IPS-18c (cell line): ENCODE data around the gene RAB11FIP3.
"Not testable (repeated sequence)": the region's sequence is repeated elsewhere in the genome, so short reads cannot be mapped to it uniquely, and the experiment has no call there.

Experiments used
- H3K4me3 ChIP-seq: 2 replicates; pipeline ENCODE4 v1.7.0; 2013; ENCODE audit warnings: low read depth, mild to moderate bottlenecking, low read length, moderate library complexity; ENCODE audit not compliant: insufficient read depth
- H3K9me3 ChIP-seq: one replicate; pipeline ENCODE4 v1.6.1; 2013; ENCODE audit warnings: mild to moderate bottlenecking, low read length, moderate library complexity; ENCODE audit not compliant: control insufficient read depth, insufficient read depth

Gene RAB11FIP3

DNA sequence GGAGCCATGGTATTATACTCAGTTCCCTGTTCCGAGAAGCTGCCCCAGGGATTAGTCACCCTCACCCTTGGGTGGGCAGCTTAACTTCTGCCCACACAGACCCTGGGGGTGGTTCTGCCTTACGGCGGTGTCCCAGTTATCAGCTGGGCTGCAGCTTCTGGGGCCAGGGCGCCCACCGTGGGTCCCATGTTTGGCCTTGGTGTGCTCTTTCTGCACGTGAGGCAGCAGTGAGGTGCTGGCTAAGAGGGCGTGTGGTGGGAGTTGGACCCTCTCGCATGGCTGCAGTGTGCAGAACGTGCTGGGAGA lies 46.7 kb downstream of the RAB11FIP3 start:
- no peaks in the 10 kb centered on the region for H3K9me3 ChIP-seq
- H3K4me3 ChIP-seq, result no peak overlapping the region

DNA sequence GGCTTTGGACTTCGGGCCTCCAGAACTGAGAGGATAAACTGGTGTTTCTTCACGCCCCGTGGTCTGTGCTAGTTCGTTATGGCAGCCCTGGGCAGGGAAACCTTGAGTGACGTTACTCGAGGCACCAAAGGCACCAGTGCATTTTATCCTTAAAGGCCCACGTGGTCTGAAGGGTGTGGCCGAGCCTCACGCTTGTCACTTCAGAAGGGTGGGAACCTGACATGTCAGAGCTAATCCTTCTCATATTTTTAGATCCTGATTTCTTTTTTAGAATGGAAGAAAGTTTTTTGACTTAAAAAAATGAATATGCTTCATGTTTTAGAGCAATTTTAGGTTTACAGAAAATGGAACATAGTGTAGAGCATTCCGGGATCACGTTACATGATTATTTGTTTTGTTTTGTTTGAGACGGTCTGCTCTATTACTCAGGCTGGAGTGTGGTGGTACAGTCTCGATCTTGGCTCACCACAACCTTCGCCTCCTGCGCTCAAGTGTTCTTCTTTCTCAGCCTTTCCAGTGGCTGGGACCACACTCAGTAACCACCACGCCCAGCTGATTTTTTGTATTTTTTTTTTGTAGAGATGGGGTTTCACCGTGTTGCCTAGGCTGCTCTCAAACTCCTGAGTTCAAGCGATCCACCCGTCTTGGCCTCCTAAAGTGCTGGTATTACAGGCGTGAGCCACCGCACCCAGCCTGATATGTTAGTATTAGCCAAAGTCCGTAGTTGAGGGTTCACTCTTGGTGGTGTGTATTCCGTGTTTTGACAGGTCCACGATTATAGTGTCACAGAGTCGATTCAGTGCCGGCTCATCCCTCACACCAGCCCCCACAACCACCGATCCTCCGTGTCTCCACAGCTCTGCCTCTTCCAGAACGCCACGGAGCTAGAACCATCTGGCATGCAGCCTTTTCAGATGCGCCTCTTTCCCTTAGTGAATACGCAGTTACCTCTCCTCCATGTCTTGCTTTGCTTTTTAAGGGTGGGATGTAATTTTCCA lies 47.9 kb downstream of the RAB11FIP3 start:
- Histone ChIP-seq H3K4me3 (no peak overlapping the region), H3K9me3 (no peaks in the 10 kb centered on the region)

DNA sequence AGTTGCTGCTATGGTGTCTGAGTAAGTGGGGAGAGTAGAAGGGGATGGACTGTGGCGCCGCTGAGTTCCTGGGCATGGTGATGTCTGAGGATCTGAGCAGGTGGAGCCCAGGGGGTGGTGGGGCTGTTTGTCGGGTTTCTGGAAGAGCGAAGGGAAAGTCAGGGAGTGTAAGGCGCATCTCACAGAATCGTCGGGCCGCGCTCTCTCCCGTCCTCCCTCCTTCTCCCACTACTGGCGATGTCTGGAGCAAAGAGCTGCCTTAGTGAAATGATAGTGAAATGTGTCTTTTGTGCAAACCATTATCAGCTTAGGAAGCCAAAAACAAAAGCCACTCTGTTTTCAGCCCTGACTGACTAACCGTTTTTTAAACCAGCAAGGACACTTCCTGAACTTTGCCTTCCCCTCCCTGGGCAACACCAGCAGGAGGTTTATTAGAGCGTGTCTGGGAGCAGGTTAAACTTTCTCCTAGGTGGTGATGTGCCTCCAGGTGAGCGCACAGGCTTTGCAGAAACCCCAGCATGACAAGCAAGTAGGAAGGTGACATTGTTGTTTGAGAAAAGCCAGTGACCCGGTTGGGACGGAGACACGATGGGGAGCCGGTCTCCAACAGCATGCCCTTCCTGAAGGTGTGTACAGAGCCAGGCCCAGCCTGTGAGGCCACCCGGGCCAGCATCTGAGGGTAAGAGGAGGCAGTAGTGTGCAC lies 49.1 kb downstream of the RAB11FIP3 start:
- H3K4me3 ChIP-seq, result no peak overlapping the region
- H3K9me3 ChIP-seq, result no peaks in the 10 kb centered on the region

DNA sequence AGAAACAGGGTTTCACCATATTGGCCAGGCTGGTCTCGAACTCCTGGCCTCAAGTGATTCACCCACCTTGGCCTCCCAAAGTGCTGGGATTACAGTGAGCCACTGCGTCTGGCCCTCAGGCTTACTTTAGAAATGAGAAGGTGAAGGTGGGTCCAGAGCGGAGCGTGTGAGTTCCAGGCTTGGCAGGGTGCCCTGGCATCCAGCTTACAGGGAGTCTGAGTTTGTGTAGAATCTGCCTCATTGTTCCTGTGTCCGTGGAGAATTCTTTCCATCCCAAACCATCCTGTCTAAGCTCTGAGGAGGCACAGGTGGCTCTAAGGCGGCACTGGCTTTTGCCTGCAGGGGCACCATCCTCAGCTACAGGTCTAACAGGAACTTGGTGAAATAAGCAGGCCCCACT lies 50.6 kb downstream of the RAB11FIP3 start:
- H3K4me3 ChIP-seq, result no peak overlapping the region
- no peaks in the 10 kb centered on the region for H3K9me3 ChIP-seq

DNA sequence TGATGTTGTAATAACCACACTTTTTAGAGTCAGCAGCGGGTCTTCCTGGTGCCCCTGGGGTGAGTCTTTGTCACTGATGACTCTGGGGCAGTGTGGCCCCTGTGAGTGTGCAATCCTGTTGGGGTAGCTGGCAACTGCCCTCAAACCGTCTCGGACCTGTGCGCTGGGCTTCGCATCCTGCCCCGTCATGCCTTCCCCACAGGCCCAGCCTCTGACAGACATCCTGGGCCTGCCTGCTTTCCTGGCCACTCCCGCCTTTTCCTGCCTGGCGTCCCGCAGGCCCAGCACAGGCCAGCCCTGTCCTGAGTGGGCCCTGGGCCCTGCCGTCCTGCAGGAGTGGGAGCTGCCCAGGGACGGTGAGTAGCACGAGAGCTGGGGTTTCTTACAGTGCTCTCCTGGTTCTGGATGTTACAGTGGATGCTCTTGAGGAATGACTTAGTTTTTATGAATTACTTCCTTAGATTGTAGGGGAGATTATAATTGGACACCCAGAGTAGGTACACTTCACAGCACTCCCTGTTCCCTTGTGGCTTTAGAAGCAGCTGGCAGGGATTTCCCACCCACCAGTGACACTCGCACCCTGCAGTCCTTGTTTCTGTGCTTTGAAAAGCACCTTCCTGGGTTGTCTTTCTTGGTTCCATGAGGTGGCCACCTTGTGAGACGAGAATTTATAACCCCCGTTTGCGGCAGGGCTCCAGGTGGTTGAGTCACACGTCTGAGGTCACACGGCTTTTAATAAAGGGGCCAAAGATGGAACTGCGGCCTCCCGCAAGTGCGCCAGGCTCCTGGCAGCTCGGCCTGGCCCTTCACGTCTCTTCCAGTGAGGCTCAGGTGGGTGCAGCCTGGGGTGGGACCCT lies 52.1 kb downstream of the RAB11FIP3 start:
- Histone ChIP-seq H3K9me3 (no peaks in the 10 kb centered on the region), H3K4me3 (no peak overlapping the region)

DNA sequence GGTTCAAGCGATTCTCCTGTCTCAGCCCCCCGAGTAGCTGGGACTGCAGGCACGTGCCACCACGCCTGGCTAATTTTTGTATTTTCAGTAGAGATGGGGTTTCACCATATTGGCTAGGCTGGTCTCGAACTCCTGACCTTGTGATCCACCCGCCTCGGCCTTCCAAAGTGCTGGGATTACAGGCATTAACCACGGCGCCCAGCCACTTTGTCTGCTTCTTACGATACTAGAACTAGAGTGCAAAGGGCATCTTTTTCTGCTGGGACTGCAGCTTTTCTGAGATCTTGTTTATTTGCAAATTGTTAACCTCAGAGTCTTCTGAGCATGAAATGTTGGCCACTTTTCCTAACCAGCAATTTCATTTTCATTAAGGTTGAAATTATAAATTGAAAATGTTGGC lies 52.8 kb downstream of the RAB11FIP3 start:
- not testable (repeated sequence) for H3K4me3 ChIP-seq, H3K9me3 ChIP-seq

DNA sequence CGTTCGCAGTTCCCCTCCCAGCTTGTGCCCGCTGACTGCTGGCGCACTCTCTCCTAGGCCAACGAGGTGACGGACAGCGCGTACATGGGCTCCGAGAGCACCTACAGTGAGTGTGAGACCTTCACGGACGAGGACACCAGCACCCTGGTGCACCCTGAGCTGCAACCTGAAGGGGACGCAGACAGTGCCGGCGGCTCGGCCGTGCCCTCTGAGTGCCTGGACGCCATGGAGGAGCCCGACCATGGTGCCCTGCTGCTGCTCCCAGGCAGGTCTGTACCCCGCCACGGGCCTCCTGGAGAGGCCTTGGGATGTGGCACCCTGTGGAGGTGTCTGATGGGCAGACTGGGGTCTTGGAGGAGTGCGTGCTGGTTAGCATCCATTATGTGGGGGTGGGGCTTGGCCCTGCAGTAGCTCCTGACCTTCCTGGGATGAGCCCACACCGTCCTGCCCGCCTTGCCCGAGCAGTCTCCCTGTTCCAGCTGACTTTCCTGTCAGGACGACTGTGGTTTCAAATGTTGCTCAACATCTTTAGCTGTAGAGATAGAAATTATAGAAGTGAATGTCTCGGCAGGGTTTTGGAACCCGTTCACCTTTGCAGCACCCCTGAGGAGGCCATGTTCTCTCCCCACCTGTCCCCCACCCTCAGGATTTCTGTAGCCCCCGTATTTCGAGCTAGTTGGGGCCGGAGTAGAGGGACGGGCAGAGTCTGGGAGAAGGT lies 57.2 kb downstream of the RAB11FIP3 start:
- no peak overlapping the region for H3K4me3 ChIP-seq
- H3K9me3 ChIP-seq, result no peaks in the 10 kb centered on the region

DNA sequence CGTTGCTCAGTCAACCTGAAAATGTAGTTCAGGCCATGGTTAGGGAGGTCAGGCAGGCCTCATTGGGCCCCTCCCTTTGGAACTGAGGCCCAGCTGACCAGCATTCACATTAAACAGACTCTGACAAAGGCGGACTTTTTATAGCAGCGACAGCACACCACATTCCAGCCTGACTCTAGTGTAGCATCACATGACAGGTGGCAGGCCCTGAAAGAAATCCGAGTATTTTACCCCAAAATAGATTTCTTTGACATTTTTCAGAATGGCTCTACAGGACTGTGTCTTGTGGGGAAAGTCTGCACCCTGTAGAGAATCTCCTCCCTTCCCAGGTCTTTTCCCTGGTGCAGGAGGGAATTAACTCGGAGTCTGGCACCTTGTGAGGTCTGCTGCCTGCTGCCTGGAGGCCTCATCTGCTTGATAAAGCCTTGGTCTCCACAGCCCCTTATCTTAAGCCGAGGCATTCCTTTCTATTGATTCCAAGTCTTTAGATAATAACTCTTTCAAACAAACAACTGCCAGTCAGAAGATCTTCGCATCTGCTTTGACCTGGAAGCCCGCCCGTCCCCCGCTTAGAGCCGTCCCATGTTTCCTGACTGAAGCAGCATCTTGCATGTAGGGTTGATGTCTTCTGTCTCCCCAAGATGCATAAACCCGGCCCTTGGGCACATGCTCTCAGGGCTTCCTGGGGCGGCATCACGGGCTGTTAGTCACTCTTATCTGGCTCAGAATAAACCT lies 58.1 kb downstream of the RAB11FIP3 start:
- H3K4me3 ChIP-seq, result no peak overlapping the region
- no peaks in the 10 kb centered on the region for H3K9me3 ChIP-seq

DNA sequence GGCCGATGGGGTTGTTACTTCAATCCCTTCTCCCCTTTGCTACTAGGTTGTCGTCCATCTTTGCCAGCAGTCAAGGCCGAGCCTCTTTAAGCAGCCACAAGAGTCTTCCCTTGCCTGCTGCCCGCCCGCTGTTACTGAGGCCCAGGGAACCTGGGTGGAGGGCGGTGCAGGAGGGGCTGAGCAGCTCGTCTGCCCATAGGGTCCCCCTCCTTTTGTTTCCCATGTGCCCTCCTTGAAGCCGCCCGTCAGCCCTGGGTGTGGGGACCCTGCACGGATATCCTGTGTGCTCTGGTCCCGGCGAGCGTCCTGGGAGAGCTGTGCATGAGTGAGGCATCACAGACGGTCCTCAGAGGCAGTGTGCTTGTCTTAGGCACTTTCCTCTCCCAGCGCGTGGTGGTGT lies 64.2 kb downstream of the RAB11FIP3 start:
- Histone ChIP-seq H3K4me3 (no peak overlapping the region), H3K9me3 (no peaks in the 10 kb centered on the region)

DNA sequence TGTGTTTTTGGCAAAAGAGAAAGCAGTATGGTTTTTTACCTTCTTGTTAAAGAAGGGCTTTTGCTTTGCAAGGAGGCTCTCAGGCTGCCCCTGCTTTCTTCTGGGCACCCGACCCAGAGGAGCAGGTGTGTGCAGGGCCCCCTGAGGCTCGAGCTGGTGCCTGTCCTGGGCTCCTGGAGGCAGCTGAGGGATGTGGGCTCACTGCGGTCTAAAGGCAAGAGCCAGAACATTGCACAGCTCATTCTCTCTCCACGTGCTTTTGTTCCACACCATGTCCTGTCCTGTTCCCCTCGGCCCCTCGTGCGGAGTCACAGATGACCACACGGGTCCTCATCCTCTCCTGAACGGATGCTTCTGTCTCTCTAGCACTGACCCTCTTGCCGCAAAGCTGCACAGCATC lies 65.3 kb downstream of the RAB11FIP3 start:
- Histone ChIP-seq H3K9me3 (no peaks in the 10 kb centered on the region), H3K4me3 (no peak overlapping the region)

DNA sequence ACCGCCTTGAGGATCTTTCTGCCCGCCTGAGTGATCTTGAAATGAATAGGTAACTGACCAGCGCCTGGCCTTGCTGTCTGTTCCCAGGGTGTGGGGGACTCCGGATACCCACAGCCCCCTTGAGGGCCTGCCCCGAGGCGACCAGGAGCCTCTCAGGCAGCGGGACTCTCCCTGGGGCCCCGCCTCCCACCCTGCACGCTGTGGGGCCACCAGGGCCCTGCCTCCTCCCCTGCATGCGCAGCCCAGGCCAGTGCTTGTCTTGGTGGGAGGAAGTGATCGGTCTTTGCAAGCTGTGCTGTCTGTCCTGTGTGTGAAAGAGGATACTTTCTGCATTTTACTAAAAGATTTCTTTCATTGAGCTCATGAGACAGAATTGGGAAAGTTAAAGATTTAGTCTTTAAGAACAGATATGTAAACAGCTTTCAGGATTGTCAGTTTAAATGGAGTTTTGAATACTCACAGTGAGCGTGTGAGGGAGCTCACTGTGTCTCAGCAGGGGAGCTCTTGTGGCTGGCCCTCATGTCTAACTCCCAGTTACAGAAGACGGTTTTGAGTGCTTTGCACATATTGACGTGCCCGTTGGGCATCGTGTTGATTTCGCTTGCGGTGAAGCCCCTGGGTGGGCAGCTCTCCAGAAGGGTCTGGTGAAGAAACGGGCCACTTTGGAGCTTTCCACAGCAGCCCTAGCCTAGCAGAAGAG lies 65.9 kb downstream of the RAB11FIP3 start:
- Histone ChIP-seq H3K4me3 (no peak overlapping the region), H3K9me3 (no peaks in the 10 kb centered on the region)

DNA sequence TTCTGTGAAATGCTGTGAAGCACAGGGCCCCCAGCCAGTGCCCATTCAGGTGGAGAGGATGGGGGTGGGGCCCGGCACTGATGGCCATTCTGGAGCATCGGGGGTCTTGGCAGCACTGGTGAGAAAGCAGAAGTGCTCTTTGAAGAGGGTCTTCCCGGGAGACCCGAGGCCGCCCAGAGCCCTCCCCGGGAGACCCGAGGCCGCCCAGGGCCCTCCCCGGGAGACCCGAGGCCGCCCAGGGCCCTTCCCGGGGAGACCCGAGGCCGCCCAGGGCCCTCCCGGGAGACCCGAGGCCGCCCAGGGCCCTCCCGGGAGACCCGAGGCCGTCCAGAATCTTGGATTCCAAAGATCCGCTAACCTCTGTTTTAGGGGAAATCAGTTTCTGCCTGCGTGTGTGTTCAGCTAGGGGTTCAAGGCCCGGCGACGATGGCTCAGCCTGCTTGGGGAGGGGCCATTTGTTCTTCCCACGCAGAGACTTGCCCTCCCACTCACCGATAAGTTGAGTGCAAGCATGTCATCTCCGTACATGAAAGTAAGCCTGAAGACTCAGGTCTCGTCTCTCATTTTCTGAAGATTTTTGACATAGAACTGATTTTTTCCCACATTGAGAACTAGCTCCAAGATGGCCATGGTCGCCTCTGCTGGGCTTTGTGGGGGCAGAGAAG lies 66.9 kb downstream of the RAB11FIP3 start:
- no peaks in the 10 kb centered on the region for H3K9me3 ChIP-seq
- H3K4me3 ChIP-seq, result no peak overlapping the region

DNA sequence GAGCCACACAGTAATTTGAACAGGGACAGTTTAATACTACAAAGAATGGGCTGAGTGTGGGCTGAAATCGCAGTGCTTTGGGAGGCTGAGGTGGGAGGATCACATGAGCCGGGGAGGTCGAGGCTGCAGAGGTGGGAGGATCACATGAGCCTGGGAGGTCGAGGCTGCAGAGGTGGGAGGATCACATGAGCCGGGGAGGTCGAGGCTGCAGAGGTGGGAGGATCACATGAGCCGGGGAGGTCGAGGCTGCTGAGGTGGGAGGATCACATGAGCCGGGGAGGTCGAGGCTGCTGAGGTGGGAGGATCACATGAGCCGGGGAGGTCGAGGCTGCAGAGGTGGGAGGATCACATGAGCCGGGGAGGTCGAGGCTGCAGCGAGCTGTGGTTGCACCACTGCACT lies 69.2 kb downstream of the RAB11FIP3 start:
- H3K9me3 ChIP-seq, H3K4me3 ChIP-seq: not testable (repeated sequence)

DNA sequence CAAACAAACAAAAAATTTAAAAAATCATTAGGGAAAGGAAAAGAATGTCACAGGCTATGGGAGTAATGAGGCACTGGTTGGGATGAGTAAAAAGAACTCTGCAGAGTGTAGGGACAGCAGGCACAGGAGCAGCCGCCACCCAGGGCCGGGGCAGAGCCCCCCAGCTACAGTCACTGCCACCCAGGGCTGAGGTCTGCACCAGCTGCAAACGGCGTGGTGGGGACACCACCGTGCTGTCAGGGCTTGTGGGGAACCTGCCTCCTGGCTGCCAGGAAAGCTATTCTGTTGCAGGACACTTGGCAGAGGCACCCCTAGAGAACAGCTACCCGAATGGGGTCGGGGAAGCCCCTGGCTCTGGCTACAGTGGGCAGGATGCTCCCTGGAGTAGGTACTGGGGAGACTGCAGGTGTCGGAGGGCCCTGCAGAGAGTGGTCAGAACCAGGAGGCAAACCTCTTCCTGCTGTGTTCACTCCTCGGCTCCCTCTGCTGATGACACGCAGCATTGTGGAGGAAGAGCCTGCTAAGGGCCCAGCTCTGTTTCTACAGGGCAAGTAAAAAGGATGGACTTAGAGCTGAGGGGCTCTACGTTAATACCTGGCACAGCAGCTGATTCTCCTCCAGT lies 69.8 kb downstream of the RAB11FIP3 start:
- H3K4me3 ChIP-seq, result no peak overlapping the region

More for the DNA sequence above, 69.8 kb downstream of the RAB11FIP3 start:
- no peaks in the 10 kb centered on the region for H3K9me3 ChIP-seq
